DOHH2 (cell line): ENCODE results near the gene SMIM22.

ENCODE experiments used
- H3F3A ChIP-seq: fragments of 200-600 bp; sonication (generic), shearing (Covaris generic); 2 replicates; pipeline ENCODE4 v1.6.0; 2016; ENCODE audit warnings: antibody characterized with exemption, mild to moderate bottlenecking; ENCODE audit not compliant: control insufficient read depth, insufficient read depth
- H3K27ac ChIP-seq: fragments of 200-600 bp; sonication (generic); 2 replicates; pipeline ENCODE4 v1.5.1; 2014; ENCODE audit warnings: low read depth, mild to moderate bottlenecking, low read length, moderate library complexity
- H3K27me3 ChIP-seq: fragments of 200-600 bp; sonication (generic); 2 replicates; pipeline ENCODE4 v1.6.1; 2014; ENCODE audit warnings: mild to moderate bottlenecking, low read length, mixed read lengths; ENCODE audit not compliant: control insufficient read depth
- H3K36me3 ChIP-seq: fragments of 200-600 bp; sonication (generic); 2 replicates; pipeline ENCODE4 v1.6.1; 2014; ENCODE audit warnings: mild to moderate bottlenecking, low read length, moderate library complexity, mixed read lengths; ENCODE audit not compliant: control insufficient read depth
- H3K4me1 ChIP-seq: fragments of 200-600 bp; sonication (generic); 2 replicates; pipeline ENCODE4 v1.6.1; 2014; ENCODE audit warnings: mild to moderate bottlenecking, low read length, mixed read lengths; ENCODE audit not compliant: control insufficient read depth
- H3K4me2 ChIP-seq: fragments of 200-600 bp; sonication (generic); 2 replicates; pipeline ENCODE4 v1.6.0; 2014; ENCODE audit warnings: mild to moderate bottlenecking, low read length, moderate library complexity
- H3K4me3 ChIP-seq: fragments of 200-600 bp; sonication (generic); 2 replicates; pipeline ENCODE4 v1.5.1; 2014; ENCODE audit warnings: mild to moderate bottlenecking, low read length, mixed read lengths
- H3K79me2 ChIP-seq: fragments of 200-600 bp; sonication (generic); 2 replicates; pipeline ENCODE4 v1.6.1; 2014; ENCODE audit warnings: mild to moderate bottlenecking, low read length, mixed read lengths; ENCODE audit not compliant: control insufficient read depth
- H3K9me2 ChIP-seq: fragments of 200-600 bp; sonication (generic); replicated peaks from 2 replicates; pipeline ENCODE4 v1.6.1; 2014; ENCODE audit warnings: mild to moderate bottlenecking, low read length, mixed read lengths; ENCODE audit not compliant: control insufficient read depth
- H3K9me3 ChIP-seq: fragments of 200-600 bp; sonication (generic); 2 replicates; pipeline ENCODE4 v1.6.1; 2014; ENCODE audit warnings: antibody characterized with exemption, low read length, mixed read lengths; ENCODE audit not compliant: control insufficient read depth, insufficient read depth
- H4K20me1 ChIP-seq: fragments of 200-600 bp; sonication (generic); 2 replicates; pipeline ENCODE4 v1.6.0; 2014; ENCODE audit warnings: low read depth, mild to moderate bottlenecking, antibody characterized with exemption, low read length, moderate library complexity; ENCODE audit not compliant: control insufficient read depth, insufficient read depth
- CTCF ChIP-seq: fragments of 200-600 bp; sonication (generic); IDR thresholded peaks from one replicate; pipeline ENCODE4 v1.5.1; 2014; ENCODE audit warnings: antibody characterized with exemption, mild to moderate bottlenecking, low read depth, low read length; ENCODE audit not compliant: poor library complexity, severe bottlenecking
- EZH2phosphoT487 ChIP-seq: fragments of 200-600 bp; sonication (generic); IDR thresholded peaks from 2 replicates; pipeline ENCODE4 v1.6.1; 2017; ENCODE audit warnings: borderline replicate concordance, mild to moderate bottlenecking, antibody characterized with exemption, low read length, moderate library complexity, mixed read lengths

The SMIM22 gene

GRCh38 chr16:4826526-4826925 lies 31.4 kb downstream of the SMIM22 start:
- Histone ChIP-seq H3K36me3 (peaks cover 73% of the 10 kb centered on the region), H3K9me3 (no peaks in the 10 kb centered on the region), H3F3A (no peaks in the 10 kb centered on the region), H3K79me2 (peaks cover 3% of the 10 kb centered on the region; the same call in 1 of the 2 replicates), H3K4me2 (no peak overlapping the region), H3K4me1 (no peaks in the 10 kb centered on the region), H3K27ac (no peak overlapping the region), H4K20me1 (no peaks in the 10 kb centered on the region), H3K27me3 (no peaks in the 10 kb centered on the region), H3K4me3 (no peak overlapping the region), H3K9me2 (no peaks in the 10 kb centered on the region)
- TF ChIP-seq EZH2phosphoT487 (no peak), CTCF (no peak)

DNA sequence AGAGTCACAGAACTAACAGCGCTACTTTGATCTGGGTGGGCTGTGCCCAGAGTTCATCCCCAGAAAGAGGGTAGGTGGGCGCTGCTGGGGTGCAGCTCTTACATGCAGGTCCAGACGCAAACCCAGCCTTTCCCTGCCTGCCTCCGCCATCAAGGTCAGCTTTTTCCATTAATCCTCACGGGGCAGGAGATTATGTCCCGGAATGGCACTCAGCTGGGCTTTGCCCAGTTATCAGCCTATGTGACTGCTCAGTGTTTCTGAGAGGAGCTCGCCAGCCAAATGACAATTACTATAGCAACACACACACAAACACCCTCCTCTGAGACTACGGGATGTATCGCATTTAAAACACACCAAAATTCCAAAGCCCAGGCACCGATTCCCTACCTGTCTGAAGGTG lies 31.8 kb downstream of the SMIM22 start:
- TF ChIP-seq EZH2phosphoT487 (no peak), CTCF (no peak)
- Histone ChIP-seq H4K20me1 (no peaks in the 10 kb centered on the region), H3F3A (no peaks in the 10 kb centered on the region), H3K79me2 (peaks cover 3% of the 10 kb centered on the region; the same call in 1 of the 2 replicates), H3K36me3 (peaks cover 73% of the 10 kb centered on the region), H3K27me3 (no peaks in the 10 kb centered on the region), H3K4me3 (no peak overlapping the region), H3K9me3 (no peaks in the 10 kb centered on the region), H3K9me2 (no peaks in the 10 kb centered on the region), H3K27ac (no peak overlapping the region), H3K4me2 (no peak overlapping the region), H3K4me1 (no peaks in the 10 kb centered on the region)

DNA sequence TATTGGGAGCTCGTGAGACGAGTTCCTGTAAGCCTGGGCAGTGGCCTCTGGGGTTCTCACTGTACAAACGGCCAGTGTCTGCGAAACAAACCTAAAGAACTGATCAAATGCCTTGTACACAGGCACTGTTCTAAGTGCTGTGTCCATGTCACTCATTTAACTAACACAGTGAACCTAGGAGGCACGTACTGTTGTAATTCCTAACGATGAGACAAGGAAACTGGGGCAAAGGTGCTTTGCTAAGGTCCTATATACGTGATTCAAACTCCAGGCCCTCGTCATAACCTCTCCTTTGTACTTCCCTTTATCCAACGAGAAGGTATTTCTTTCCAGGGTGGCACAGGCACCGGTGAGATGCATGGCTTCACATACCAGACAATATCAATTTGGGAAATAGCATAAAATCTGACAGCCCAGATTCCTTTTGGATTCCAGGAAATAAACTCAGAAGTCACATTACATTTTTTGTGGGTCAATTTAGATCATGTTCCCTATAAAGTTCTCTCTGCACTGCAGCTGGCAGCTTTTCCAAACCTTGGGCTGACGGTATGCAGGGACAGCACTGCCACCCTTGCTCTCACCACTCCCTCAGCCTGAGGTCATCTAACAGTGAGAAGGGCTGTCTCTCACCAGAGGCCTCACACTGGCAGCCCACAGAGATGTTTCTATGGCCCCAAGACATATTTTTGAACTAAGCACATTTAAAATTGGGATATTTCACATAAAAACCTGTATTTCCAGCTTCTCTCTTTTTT lies 33.6 kb downstream of the SMIM22 start:
- no peak overlapping the region for H3K4me3 ChIP-seq
- H3K79me2 ChIP-seq, result peaks cover 3% of the 10 kb centered on the region; the same call in 1 of the 2 replicates
- H3K36me3 ChIP-seq, result peaks cover 76% of the 10 kb centered on the region
- H3K9me2 ChIP-seq, result no peaks in the 10 kb centered on the region
- H3K4me2 ChIP-seq, result no peak overlapping the region
- no peaks in the 10 kb centered on the region for H3K9me3 ChIP-seq
- H3K27me3 ChIP-seq, result no peaks in the 10 kb centered on the region
- H3K27ac ChIP-seq, result no peak overlapping the region
- H4K20me1 ChIP-seq, result no peaks in the 10 kb centered on the region
- TF ChIP-seq EZH2phosphoT487, result no peak
- no peak for TF ChIP-seq CTCF
- H3K4me1 ChIP-seq, result no peaks in the 10 kb centered on the region
- no peaks in the 10 kb centered on the region for H3F3A ChIP-seq
